Tibial nerve (tissue), 4 donors: ENCODE measurements around the gene MLLT1. TPM values are rescaled to one million over a fixed set of nuclear protein-coding genes. Genes with fewer than 3 reads are reported as not detected.
A peak's percentile ranks its signal among the peaks of the same experiment; 100 is the strongest.

ENCODE experiments used
- DNase-seq, 2 donors: peaks; one replicate each; pipeline ENCODE4 v3.0.0-alpha.2; 2019; ENCODE audit warnings: low spot score in 2 of 2
- H3K27ac ChIP-seq, 4 donors: fragments of 200-600 bp; sonication (generic) in 3 of 4; one replicate each; pipeline ENCODE4 v1.5.1; 2017 to 2019; ENCODE audit warnings: mild to moderate bottlenecking in 1 of 4
- H3K27me3 ChIP-seq, 2 donors: fragments of 200-600 bp; sonication (generic) in 1 of 2; one replicate each; pipeline versions ENCODE4 v1.5.1 to v1.6.0; 2017 to 2019
- H3K36me3 ChIP-seq, 3 donors: fragments of 200-600 bp; sonication (generic); one replicate each; pipeline ENCODE4 v1.5.1; 2018 to 2019
- H3K4me1 ChIP-seq, 4 donors: fragments of 200-600 bp; sonication (generic) in 3 of 4; one replicate each; pipeline ENCODE4 v1.5.1; 2017 to 2019
- H3K4me3 ChIP-seq, 4 donors: fragments of 200-600 bp; sonication (generic) in 3 of 4; one replicate each; pipeline ENCODE4 v1.5.1; 2017 to 2019; ENCODE audit warnings: mild to moderate bottlenecking in 1 of 4, moderate library complexity in 1 of 4
- H3K9me3 ChIP-seq, 4 donors: fragments of 200-600 bp; sonication (generic) in 3 of 4; one replicate each; pipeline ENCODE4 v1.5.1; 2017 to 2019
- CTCF ChIP-seq, 5 experiments: fragments of 200-600 bp in 3 of 5; fragments of 450-650 bp in 2 of 5; sonication (generic) in 3 of 5; IDR thresholded peaks; one replicate each; pipeline ENCODE4 v1.5.1; 2016 to 2019; ENCODE audit warnings: antibody characterized with exemption in 5 of 5, mild to moderate bottlenecking in 3 of 5, moderate library complexity in 2 of 5
- EP300 ChIP-seq, 2 donors: sonication (generic); formaldehyde crosslinking; IDR thresholded peaks; one replicate each; pipeline ENCODE4 v1.6.1; 2017; ENCODE audit warnings: antibody characterized with exemption in 2 of 2, mild to moderate bottlenecking in 1 of 2
- POLR2A ChIP-seq, 2 donors: fragments of 450-650 bp; IDR thresholded peaks; one replicate each; pipeline ENCODE4 v1.6.1; 2017; ENCODE audit warnings: antibody characterized with exemption in 2 of 2, mild to moderate bottlenecking in 2 of 2, moderate library complexity in 2 of 2
- WGBS, 2 donors: methylation state at CpG; one replicate each; pipeline ENCODE4 v1.1.5; 2018; 5-methylcytosine and 5-hydroxymethylcytosine counted together
- total RNA-seq, 4 donors: library from RNA; depleted of rRNA; stranded (reverse); fragments of >200 nt; gene quantifications; one replicate each; pipeline ENCODE4 v1.1.0, GENCODE V29; 2016

MLLT1 gene
- total RNA-seq, 4 donors from 2014 or later: 15.1 to 42.0 (median 19.9) TPM

DNA sequence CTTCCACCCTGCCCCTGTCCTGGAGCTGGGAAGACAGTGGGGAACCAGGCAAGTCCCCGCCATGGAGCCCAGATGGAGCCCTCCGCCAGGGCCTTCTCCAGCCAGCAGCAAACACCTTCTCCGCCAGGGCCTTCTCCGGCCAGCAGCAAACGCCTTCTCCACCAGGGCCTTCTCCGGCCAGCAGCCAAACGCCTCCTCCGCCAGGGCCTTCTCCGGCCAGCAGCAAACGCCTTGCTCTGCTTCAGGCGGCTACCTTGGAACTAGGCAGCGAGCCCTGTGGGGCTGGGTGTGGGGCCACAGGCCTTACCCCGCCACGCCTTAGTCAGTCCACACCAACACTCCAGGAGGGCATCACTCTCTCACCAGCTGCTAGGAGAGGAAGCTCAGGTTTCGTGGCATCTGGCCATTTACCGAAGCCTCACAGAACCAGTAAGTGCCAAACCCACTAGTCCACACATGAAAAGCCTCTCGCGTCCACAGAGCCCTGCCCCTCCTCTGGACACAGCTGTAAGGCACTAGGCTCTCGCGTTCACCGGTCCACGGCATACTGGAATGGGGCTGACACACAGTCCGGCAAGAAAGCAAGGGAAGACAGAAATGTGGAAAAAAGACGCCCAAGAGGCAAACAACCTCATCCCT is 41.0 kb downstream of the MLLT1 start:
- H3K4me1 ChIP-seq: peaks cover 0 to 98% (median 86%) of the 10 kb centered on the region in 4 donors
- DNase-seq: peak in 1 of 2 donors; percentile 29

GRCh38 chr19:6238256-6238642 is 41.5 kb downstream of the MLLT1 start:
- no peak for DNase-seq
- Histone ChIP-seq H3K36me3 (no peaks in the 10 kb centered on the region), H3K27me3 (no peaks in the 10 kb centered on the region), H3K4me3 (peak overlapping the region in 1 of 4 donors; percentile 1), H3K27ac (peak overlapping the region; percentile 44 to 96 (median 80)), H3K4me1 (peaks cover 0 to 98% (median 86%) of the 10 kb centered on the region in 4 donors), H3K9me3 (no peaks in the 10 kb centered on the region)
- TF ChIP-seq POLR2A (IDR thresholded peaks at IDR 0.05) (no peak), EP300 (IDR thresholded peaks at IDR 0.05) (no peak), CTCF (IDR thresholded peaks at IDR 0.05) (no peak)
- WGBS, 2 donors: 37 to 50% methylated on average over 6 of the region's 6 CpGs

More for the DNA sequence above, 41.0 kb downstream of the MLLT1 start:
- TF ChIP-seq EP300 (IDR thresholded peaks at IDR 0.05) (no peak), CTCF (IDR thresholded peaks at IDR 0.05) (peak in 3 of 5 experiments; percentile 19 to 55 (median 23))
- WGBS, 2 donors: 29 to 33% methylated on average over 17 to 23 of the region's 24 CpGs
- Histone ChIP-seq H3K36me3 (no peaks in the 10 kb centered on the region), H3K9me3 (no peaks in the 10 kb centered on the region), H3K4me3 (peak overlapping the region in 1 of 4 donors; percentile 1), H3K27me3 (no peaks in the 10 kb centered on the region), H3K27ac (peak overlapping the region; percentile 44 to 96 (median 80))

- 73 to 75% methylated on average over 29 to 30 of the region's 39 CpGs for WGBS, 2 donors
- Histone ChIP-seq H3K9me3 (no peaks in the 10 kb centered on the region), H3K27ac (peak overlapping the region in 2 of 4 donors; percentile 76 to 83), H3K4me3 (no peak overlapping the region), H3K27me3 (no peaks in the 10 kb centered on the region), H3K36me3 (no peaks in the 10 kb centered on the region), H3K4me1 (peaks cover 0 to 98% (median 88%) of the 10 kb centered on the region in 4 donors)
- no peak for DNase-seq
- TF ChIP-seq EP300 (IDR thresholded peaks at IDR 0.05) (no peak), POLR2A (IDR thresholded peaks at IDR 0.05) (no peak), CTCF (IDR thresholded peaks at IDR 0.05) (no peak)
Observed at GRCh38 chr19:6236310-6237291, 43.2 kb downstream of the MLLT1 start.

DNA sequence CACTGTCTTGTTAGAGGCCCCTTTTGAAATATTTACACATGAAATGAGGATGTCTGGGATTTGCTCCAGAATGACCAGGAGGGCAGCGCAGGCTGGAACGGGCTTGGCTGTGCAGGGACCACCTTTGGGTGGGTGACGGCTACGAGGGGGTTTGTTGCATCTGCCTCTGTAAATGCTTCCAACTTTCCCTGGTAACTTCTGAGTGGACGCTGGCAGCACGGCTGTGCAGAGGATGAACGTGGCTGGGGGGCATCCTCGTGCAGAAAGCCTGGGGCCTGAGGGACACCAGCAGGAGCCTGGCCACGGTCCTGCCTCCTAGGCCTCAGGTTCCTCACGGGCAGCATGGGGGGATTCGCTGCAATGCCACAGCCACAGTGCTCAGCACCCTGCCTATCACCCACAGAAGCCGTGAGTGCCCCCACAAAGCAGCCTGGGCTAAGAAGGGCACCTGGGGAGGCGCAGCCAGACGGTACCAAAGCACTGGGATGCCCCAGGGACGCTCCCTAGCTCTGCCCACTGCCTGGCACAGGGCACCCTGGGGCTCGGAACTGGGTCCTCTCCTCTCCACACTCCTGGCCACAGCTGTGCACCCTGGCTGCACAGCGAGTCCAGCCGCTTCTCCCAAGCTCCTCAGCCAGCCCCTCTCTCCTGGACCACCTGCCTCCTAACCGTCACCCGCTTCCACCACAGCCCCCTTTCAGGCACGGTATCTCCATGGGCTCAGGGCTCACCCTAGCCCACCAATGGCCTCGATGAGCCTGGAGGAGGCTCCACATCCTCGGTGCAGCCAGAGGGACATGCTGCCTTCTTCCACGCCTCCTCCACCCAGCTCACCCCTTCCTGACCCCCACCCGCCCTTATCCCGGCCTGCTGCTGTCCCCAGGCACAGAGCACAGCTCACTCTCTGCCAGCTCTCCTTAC is 44.5 kb downstream of the MLLT1 start:
- Histone ChIP-seq H3K4me3 (no peak overlapping the region), H3K27ac (peak overlapping the region in 2 of 4 donors; percentile 76 to 83), H3K4me1 (peaks cover 0 to 96% (median 80%) of the 10 kb centered on the region in 4 donors), H3K27me3 (no peaks in the 10 kb centered on the region), H3K9me3 (no peaks in the 10 kb centered on the region), H3K36me3 (peaks cover 0 to 3% (median 0%) of the 10 kb centered on the region in 3 donors)
- DNase-seq: no peak
- no peak for TF ChIP-seq EP300 (IDR thresholded peaks at IDR 0.05)
- WGBS, 2 donors: 57 to 66% methylated on average over 22 to 26 of the region's 26 CpGs

GRCh38 chr19:6234527-6234926 is 45.2 kb downstream of the MLLT1 start:
- Histone ChIP-seq H3K36me3 (peaks cover 0 to 11% (median 0%) of the 10 kb centered on the region in 3 donors), H3K4me3 (no peak overlapping the region), H3K9me3 (no peaks in the 10 kb centered on the region), H3K4me1 (peaks cover 0 to 96% (median 73%) of the 10 kb centered on the region in 4 donors), H3K27ac (peak overlapping the region; percentile 4 to 84 (median 51)), H3K27me3 (no peaks in the 10 kb centered on the region)
- WGBS, 2 donors: 50 to 78% methylated on average over 8 of the region's 8 CpGs
- TF ChIP-seq EP300 (IDR thresholded peaks at IDR 0.05) (no peak), CTCF (IDR thresholded peaks at IDR 0.05) (no peak), POLR2A (IDR thresholded peaks at IDR 0.05) (no peak)
- no peak for DNase-seq
